DMS153 (cell line): Measurements from ENCODE around the gene KCNJ9.
A peak's percentile ranks its signal among the peaks of the same experiment; 100 is the strongest.

Source experiments
- DNase-seq: peaks from one replicate; lab custom pipeline; 2025; lab: John Stamatoyannopoulos, UW

The KCNJ9 gene

GRCh38 chr1:160089883-160090282 is 8.5 kb downstream of the KCNJ9 start:
- no peak for DNase-seq

- no peak for DNase-seq
Observed at GRCh38 chr1:160090760-160091159, 9.4 kb downstream of the KCNJ9 start.

GRCh38 chr1:160091666-160092223 is 10.4 kb downstream of the KCNJ9 start:
- no peak for DNase-seq

GRCh38 chr1:160092366-160093068 is 11.2 kb downstream of the KCNJ9 start:
- no peak for DNase-seq

- DNase-seq = no peak
Observed at GRCh38 chr1:160093069-160093395, 11.7 kb downstream of the KCNJ9 start.

GRCh38 chr1:160093624-160094290 is 12.4 kb downstream of the KCNJ9 start:
- no peak for DNase-seq

GRCh38 chr1:160094291-160094625 is 12.9 kb downstream of the KCNJ9 start:
- DNase-seq = no peak

GRCh38 chr1:160094806-160095205 is 13.5 kb downstream of the KCNJ9 start:
- DNase-seq = no peak

GRCh38 chr1:160095382-160096105 is 14.2 kb downstream of the KCNJ9 start:
- no peak for DNase-seq

- no peak for DNase-seq
Observed at GRCh38 chr1:160096274-160097116, 15.2 kb downstream of the KCNJ9 start.

GRCh38 chr1:160097151-160097910 is 16.0 kb downstream of the KCNJ9 start:
- DNase-seq = no peak

- DNase-seq = peak; percentile 87
Observed at GRCh38 chr1:160097911-160098851, 16.8 kb downstream of the KCNJ9 start, which contains the start of gene IGSF8. Gene IGSF8 (minus strand): TSS chr1:160098619. CDS start chr1:160098472, 147 bp downstream.

GRCh38 chr1:160098852-160099561 is 17.7 kb downstream of the KCNJ9 start:
- DNase-seq = peak; percentile 93

- no peak for DNase-seq
Observed at GRCh38 chr1:160099716-160100375, 18.5 kb downstream of the KCNJ9 start.

GRCh38 chr1:160101037-160101716 is 19.8 kb downstream of the KCNJ9 start:
- peak; percentile 64 for DNase-seq

GRCh38 chr1:160101717-160102522 is 20.6 kb downstream of the KCNJ9 start:
- no peak for DNase-seq

- DNase-seq = no peak
Observed at GRCh38 chr1:160103658-160104408, 22.5 kb downstream of the KCNJ9 start.
